Fibroblast of skin of right biceps (primary cell): ENCODE measurements around the gene ADCY1.
"Not testable (repeated sequence)": the region's sequence is repeated elsewhere in the genome, so short reads cannot be mapped to it uniquely, and the experiment has no call there.

Experiments
- DNase-seq: peaks from one replicate; pipeline ENCODE4 v3.0.0-alpha.2; 2013

Gene ADCY1

DNA sequence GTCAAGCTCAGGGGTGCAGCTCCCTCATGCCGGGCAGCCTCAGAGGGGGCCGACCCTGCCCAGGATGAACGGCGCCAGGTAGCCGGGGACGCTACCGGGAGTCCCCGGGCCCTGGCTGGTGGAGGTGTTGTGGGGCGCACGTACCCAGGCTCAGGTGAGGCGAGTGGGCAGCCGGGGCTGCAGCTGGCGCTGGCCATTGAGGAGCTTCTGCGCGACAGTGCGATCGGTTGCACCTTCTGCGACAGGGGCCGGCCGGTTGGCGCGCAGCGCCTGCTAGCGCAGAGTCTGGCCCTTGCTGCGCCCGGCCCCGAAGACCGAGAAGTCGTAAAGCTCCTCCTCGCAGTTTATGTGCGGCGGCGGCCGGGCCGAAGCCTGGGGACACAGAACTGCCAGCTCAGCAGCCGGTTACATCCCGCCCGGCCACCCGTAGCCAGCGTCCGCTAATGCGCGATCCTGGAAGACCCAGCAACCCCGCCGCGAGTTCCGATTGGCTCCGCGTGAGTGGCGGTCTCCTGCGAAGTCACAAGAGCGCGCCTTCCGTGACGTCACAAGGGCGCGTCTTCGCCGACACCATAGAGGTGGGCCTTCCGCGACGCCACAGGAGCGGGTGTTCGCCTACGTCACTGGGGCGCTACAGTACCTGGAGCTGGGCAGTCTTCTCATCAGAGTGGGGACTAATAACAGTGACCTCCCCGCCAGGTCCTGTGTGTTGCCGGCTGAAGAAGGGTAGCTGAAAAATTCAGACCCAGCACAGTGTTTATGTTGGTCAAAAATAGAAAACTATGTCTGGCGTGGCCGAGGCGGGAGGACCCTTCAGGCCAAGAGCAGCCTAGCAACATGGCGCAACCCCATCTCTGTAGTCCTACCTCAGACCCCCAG, 194.6 kb downstream of the ADCY1 start:
- DNase-seq, result peak; percentile 99

DNA sequence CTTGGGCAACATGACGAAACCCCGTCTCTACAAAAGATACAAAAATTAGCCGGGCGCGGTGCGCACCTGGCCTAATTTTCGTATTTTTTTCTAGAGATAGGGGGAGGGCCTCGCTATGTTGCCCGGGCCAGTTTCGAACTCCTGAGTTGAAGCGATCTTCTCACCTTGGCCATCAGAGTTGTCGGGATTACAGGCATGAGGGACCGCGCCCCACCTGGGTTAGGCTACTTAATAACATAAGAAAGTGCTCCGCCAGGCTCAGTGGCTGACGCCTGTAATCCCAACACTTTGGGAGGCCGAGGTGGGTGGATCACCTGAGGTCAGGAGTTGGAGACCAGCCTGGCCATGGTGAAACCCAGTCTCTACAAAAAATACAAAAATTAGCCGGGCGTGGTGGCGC, 195.5 kb downstream of the ADCY1 start:
- not testable (repeated sequence) for DNase-seq
